Stimulated activated CD4-positive, alpha-beta T cell treated with anti-CD3 and anti-CD28 coated beads, Interleukin-12 subunit alpha, Interleukin-12 subunit beta, amount 100 ng/mL, for 24 hours (primary cell): ENCODE measurements around the gene TCAP.

Source experiments
- DNase-seq, 2 experiments: peaks; one replicate each; pipeline ENCODE4 v3.0.0-alpha.2; 2020; ENCODE audit warnings: low read depth in 2 of 2

The TCAP gene

GRCh38 chr17:39628655-39629493, 36.3 kb upstream of the TCAP start:
- DNase-seq: no peak

- DNase-seq: no peak
These were observed 35.7 kb upstream of the TCAP start for GRCh38 chr17:39629494-39629880.

- DNase-seq: no peak
These were observed 35.3 kb upstream of the TCAP start for GRCh38 chr17:39629898-39630297.

GRCh38 chr17:39631403-39631802, 33.7 kb upstream of the TCAP start:
- DNase-seq: no peak

- DNase-seq: no peak
These were observed 32.8 kb upstream of the TCAP start for GRCh38 chr17:39632153-39632941.

GRCh38 chr17:39633570-39634183, 31.5 kb upstream of the TCAP start:
- no peak for DNase-seq

- DNase-seq: no peak
These were observed 30.7 kb upstream of the TCAP start for GRCh38 chr17:39634384-39634871.

- no peak for DNase-seq
These were observed 29.5 kb upstream of the TCAP start for GRCh38 chr17:39635614-39636176.

- no peak for DNase-seq
These were observed 28.6 kb upstream of the TCAP start for GRCh38 chr17:39636587-39636926.

GRCh38 chr17:39636927-39637736, 28.0 kb upstream of the TCAP start, which contains the start of gene STARD3:
STARD3 (plus strand) TSS chr17:39637144; CDS start chr17:39653532, 16,388 bp downstream.
- DNase-seq: peak; percentile 71 to 93

- no peak for DNase-seq
These were observed 26.8 kb upstream of the TCAP start for GRCh38 chr17:39638317-39638716.

- DNase-seq: no peak
These were observed 26.1 kb upstream of the TCAP start for GRCh38 chr17:39639043-39639442.

GRCh38 chr17:39639566-39640458, 25.3 kb upstream of the TCAP start:
- no peak for DNase-seq

GRCh38 chr17:39640591-39641031, 24.5 kb upstream of the TCAP start:
- no peak for DNase-seq

- DNase-seq: no peak
These were observed 24.1 kb upstream of the TCAP start for GRCh38 chr17:39641097-39641496.

GRCh38 chr17:39641883-39642282, 23.3 kb upstream of the TCAP start:
- DNase-seq: no peak

GRCh38 chr17:39642291-39643074, 22.7 kb upstream of the TCAP start:
- no peak for DNase-seq

GRCh38 chr17:39643271-39643670, 21.9 kb upstream of the TCAP start:
- DNase-seq: no peak

GRCh38 chr17:39647256-39647655, 17.9 kb upstream of the TCAP start:
- no peak for DNase-seq
